GM19328 (cell line): ENCODE measurements around the gene FOXRED2.
"Not testable (repeated sequence)": the region's sequence is repeated elsewhere in the genome, so short reads cannot be mapped to it uniquely, and the experiment has no call there.

Experiments
- ATAC-seq: cut with Tn5 transposase; IDR thresholded peaks from one replicate; pipeline ENCODE4 v1.9.1; 2021; ENCODE audit warnings: mild to moderate bottlenecking, moderate library complexity; ENCODE audit not compliant: unreplicated experiment

The FOXRED2 gene

DNA sequence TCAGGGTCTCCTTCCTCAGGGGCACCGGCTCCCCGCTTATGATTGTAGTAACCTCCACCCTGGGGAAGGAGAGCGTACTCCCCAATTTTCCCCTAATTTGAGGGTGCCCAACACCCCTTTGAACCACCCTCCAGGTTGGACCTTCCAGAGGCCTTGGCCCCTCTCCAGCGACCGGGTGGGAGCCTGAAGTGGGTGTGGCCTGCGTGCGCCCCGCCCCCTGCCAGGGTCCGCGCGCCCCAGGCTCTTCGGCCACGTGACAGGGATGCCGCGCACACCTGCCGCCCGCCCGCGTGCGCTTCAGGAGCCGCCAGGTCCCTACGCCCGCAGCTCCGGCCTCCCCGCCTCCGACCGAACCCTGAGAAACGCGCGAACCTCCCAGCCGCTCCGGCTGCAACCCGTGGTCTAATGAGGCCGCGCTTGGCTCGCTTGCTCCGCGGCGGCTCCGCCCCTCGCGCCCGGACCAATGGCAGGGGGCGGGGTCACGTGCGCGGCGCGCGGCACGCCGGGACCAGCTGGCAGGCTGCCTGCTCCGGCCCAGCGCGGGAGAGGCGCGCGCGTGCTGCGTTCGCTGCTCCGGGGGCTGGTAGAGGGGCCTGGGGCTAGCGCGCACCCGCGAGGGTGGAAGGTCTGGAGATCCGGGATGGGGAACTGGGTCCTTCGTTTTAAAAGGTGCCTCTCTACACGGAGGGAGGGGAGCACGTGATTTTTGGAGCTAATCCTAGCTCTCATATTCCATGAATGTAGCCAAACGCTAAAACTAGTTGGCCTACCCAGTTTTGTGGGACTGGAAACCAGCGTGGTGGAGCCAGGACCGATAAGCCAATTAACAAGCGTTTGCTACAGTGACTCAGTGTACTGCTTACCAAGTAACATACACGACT is at the start of gene FOXRED2:
Gene FOXRED2, minus strand, starts transcription at position 404 of the 881 bp plus-strand sequence. CDS start 618 bp downstream, outside the sequence.
- ATAC-seq: peak; percentile 79

DNA sequence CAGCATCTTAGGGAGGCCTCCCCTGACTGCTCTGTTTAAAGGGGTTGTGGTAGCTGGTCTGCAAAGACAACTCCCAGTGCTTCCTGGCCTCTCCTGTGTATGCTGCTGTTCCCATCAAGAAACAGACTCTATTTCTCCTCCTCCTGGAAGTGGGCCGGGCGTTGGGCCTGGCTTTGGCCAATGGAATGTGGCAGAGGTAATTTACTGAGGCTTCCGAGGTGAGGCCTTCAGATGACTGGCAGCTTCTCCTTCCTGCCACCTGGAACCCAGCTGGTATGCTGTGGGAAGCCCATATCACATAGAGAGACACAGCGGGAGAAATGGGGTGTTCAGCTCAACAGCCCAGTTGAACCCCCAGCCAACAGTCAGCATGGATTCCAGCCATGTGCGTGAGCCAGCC is 47.3 kb upstream of the FOXRED2 start:
- ATAC-seq: no peak

DNA sequence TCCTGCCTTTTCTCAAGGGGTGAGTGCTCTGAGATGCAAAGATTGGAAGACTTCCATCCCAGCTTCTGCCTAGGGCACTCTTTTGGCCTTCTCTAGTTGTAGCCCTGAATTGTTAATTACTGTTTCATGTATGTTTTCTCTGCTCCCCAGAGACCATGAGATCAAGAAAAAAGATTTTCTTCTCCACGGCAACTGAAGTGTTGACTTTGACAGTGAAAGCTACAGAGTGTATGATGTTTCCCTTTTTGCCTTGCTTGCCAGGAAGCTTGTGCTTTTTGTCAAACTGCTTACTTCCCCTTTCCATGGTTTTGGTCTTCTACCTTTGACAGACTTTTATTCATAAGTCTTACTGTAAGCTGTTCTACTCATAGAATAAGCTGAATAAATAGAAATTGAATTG is 45.4 kb upstream of the FOXRED2 start:
- ATAC-seq: no peak

DNA sequence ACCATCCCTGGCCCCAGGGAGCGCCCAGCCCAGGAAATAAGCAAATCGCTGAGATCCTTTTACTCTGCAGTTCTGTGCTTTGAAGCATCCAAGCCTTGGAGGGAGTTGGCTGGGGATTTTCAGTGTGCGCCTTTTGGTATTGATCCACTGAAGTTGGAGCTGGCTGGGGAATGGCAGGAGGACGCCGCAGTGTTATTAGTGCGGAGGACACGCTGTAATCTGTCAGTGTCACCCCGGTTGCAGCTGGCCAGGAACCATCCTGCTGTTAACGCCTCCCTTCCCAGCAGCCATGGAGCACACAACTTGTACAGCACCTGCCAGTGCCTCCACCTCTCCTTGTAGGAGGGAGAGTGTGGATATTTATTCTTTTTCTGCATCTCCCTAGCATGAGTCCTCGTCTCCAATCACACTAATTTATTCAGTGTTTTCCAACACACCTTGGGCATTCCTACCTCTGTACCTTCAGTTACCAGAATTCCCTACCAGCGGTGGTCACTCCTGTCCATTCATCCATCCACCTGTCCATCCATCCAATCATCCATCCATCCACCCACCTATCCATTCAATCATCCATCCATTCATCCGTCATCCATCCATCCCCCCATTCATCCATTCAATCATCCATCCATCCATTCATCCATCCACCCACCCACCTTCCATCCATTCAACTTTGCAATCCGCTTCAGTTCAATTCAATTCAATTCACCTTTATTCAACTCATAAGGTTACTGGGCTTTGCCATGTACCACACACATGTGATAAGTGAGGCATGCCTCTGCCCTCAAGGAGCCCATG is 44.1 kb upstream of the FOXRED2 start:
- ATAC-seq: no peak

DNA sequence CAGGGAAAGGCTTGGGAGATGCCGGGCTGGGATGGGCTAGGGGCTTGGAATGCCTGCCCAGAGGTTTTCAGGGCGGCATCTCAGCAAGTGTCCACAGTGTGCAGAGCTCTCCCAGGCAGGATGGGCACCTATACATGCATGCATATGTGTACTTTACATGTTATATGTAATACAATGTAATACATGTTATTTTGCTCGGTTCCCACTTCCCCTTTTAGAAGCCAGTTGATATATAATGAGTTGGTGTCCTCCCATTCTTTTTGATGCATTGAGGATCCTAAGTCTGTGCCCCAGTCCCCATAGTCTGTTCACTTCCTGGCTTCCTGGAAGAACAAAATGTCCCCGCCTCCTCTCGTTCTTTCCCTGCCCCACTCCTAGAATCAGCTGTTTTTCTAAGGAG is 42.2 kb upstream of the FOXRED2 start:
- no peak for ATAC-seq

DNA sequence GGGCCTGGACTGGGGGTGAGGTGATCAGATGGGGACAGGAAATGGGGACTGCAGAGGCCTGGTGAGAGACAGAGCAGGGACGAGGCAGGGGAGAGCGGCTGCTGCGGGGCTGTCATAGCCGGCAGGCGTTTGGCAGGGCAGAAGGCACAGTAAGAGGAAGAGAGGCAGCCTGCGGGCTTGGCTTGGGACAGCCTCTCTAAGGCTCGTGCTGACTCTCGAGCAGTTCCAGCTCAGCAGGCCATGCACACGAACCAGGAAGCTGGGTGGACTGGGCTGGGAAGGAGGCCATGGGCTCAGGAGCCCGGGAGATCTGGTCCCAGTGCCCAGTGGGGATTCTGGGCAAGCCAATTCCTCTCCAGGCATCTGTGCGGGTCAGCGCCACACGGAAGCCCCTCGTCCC is 41.8 kb upstream of the FOXRED2 start:
- ATAC-seq: no peak

DNA sequence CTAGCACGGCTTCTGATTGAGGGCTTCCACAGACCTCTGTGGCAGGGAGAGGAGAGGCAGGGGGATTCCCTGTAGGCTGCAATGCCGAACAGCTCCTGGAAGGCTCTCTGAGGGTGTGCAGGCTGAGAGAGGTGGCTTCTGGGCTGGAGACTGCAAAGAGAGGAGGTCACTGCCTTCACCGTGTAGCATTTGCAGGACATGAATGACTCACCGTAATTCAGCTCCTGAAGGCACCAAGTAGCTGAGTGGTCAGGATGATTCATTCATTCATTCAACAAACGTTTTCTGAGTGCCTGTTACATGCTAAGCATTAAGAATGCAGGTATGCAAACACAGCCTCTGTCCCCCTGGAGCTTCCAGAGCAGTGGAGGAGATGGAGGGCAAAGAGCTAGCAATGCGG is 40.1 kb upstream of the FOXRED2 start:
- ATAC-seq: no peak

DNA sequence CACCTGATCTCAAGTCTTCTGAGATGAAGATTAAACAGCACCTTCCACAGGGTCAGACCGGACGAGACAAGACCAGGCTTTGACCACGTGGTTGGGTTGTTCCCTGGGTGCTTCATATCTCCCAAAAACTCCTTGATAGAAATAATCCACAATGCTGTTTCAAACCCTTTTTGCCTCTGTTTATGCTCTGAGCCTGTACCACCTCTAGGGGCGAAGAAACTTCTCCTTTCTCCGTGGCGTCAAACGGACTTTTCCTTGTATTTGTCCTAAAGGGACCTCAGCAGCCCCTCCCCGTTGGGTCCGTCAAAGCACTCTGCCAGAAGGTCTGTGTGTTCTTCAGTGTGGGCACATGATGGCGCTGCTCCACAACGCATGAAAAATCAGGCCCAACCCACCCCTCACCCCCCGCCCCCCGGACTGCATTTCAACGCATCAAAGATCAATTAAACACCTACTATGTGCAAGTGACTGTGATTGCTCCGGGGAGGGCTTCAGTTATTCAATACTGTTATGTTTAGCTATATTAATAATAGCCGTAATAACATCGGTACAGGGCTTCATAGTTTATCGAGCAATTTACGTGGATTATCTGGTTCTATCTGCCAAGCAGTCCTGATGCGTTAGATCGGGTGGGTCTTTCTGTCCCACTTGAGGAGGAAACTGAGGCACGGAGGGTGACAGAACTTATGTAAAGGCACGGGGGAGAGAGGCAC is 39.4 kb upstream of the FOXRED2 start:
- no peak for ATAC-seq

DNA sequence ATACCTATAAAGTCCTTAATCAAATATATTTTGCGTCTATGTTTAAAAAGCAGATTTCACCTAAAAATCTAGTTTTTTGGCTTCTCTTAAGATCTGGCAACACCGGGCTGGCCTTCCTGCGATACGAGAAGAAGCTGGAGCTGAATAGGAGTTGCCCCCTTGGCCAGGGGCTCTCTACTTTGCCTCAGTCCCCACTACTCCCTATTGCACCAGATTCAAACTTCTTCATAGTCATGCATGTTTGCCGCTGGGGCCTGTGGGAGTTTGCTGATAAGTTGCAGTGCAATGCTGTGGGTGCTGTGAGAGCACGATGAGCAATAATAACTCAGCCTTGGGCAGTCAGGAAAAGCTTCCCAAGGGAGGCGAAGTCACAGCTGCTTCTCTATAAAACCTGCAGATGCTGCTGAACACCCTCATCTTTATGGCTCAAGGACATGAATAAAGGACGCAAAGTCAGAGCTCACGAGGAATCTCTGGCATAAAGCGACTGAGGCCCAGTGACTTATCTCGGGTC is 37.3 kb upstream of the FOXRED2 start:
- no peak for ATAC-seq

DNA sequence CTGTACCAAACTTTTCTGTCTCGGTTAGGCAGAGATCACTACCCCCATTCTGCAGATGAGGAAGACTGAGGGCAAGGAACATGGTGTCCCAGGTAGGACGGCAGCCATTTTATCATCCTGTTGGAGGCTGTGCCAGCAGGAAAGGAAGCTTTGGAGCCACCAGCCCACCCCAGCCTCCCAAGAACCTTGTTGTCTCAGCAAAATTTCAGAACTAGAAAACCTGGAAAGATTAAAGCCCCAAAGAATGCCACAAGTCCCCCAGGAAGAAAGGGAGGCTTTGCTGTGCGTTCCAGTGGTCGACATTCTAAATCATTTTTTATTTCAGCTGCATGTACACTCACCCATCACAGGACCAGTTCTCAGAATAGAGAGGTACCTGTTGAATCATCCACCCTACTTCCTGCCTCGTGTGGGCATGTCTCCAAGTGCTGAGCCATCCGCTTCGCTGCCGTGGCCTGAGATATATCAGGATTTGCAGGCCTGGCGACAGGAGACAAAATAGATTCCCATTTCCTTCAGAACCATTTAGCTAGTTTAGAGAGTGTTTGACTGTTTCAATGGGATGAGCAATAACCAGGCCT is 35.1 kb upstream of the FOXRED2 start:
- ATAC-seq: no peak

DNA sequence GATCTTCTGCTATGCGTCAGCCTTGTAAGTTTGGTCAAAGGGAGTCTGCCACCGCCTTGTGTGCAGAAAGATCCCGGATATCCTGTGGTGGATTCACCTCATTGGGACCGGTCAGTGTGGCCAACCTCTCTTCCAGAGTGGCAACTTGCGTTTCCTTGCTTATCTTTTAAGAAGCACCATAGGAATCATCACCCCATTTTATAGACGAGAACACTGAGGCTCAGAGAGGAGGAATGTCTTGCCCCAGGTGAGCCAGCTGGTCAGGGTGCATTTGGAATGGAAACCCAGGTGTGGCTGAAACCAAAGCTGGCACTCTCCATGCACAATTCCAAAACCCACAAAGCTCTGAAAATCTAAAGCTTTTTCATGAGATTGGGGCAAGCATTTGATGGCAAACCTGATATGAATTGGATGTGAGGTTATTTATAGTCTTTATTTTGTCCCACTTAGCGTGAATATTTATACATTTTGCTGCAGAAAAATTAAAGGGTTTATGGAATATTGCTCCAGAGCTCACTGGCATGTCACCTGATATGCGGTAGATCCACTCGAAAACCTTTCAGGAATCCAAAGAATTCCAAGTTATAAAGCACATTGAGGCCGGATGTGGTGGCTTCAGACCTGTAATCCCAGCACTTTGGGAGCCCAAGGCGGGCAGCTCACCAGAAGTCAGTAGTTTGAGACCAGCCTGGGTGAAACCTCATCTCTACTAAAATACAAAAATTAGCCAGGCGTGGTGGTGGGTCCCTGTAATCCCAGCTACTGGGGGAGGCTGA is 34.2 kb upstream of the FOXRED2 start:
- ATAC-seq: no peak

DNA sequence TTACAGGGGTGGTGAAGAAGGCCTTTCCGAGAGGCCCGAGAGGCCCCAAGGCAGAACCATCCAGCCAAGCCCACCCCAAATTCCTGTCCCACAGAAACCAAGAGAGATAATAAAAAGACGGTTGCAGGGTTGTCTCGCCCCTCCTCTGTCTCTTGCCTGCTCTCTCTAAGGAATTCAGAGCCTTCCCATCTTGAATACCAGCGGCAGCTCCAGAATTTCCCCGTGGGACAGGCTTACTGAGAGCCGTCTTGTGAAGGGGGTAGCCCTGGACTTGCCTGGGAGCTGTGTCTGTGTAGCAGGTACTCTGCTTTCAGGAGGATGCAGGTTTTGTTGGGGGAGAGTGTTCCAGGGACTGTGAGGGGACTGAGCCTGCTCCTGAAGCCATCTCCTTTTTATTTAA is 31.7 kb upstream of the FOXRED2 start:
- no peak for ATAC-seq

DNA sequence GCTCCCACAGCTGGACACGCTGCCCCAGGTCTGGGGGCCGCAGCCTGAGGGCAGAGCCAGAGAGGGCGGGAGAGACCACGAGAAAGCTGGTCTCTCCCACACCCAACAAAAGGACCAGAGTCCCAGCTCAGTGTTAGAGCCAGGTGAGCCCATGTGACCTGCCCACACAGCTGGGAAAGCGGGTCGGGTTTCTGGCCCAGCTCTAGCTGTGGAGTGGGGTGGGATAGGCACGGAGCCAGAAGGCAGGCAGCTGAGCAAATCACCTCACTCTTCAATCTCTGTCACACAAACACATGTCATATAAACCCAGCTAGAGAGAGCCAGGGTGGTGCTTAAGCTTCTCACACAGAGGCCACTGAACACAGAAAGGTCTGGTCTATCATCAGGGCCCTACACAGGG is 29.9 kb upstream of the FOXRED2 start:
- ATAC-seq: no peak

DNA sequence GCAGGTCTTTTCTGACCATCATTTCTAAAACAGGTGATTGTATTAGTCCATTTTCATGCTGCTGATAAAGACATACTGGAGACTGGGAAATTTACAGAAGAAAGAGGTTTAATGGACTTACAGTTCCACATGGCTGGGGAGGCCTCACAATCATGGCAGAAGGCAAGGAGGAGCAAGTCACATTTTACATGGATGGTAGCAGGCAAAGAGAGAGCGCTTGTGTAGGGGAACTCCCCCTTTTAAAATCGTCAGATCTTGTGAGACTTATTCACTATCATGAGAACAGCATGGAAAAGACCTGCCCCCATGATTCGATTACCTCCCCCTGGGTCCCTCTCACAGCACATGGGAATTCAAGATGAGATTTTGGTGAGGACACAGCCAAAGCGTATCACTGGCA is 26.5 kb upstream of the FOXRED2 start:
- ATAC-seq: not testable (repeated sequence)

DNA sequence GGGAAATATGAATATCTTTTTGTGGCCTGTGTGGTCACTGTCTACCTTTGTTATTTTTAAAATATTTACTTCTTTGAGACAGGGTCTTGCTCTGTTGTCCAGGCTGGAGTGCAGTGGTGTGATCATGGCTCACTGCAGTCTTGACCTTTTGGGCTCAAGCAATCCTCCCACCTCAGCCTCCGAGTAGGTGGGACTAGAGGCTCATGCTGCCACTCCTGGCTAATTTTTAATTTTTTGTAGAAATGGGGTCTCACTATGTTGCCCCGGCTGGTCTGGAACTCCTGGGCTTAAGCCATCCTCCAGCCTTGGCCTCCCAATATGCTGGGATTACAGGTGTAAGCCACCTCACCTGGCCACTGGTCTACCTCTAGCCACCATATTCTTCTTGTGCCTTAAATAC is 25.6 kb upstream of the FOXRED2 start:
- no peak for ATAC-seq

DNA sequence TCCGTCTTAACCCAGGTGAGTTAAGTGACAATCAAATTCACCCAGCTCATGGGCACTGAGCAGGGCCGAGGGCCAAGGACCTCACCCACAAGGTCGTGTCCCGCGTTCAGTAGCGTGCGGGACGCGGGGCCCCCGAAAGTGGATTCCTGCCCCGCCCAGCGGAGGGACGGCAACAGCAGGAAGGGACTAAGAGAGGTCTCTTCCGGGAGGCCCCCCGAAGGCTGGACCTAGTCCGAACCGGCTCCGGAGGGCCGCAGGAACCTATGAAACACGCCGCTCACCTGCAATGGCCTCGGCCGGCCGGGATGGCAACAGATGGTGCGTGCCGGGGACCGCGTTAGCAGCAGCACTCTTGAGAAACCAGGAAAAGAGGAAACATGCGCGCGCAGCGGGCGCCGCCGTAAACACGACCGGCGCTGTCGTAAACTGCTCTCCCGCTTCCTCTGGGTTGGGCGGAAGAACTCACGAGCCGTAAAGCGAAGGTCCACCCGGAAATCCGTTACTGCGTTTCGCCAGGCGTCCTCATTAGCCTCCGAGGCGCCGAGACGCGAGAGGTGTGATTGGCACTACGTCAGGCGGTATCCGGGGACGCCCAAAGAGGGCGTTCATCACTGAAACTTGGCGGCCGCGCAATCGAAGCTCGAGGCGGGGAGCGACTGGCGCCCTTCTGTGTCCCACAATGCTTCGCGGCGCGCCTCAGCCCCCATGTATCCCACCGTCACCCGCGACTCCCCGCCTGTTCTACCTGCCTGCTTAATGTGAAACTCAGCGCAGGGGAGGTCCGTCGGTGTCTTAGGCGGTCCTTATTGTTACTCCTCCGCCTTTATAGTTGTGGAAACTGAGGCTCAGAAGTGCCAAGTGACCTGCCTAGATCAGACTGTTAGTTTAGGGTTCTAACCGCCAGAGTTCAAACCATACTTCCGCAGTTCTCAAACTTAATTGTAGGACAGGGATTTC is 22.2 kb upstream of the FOXRED2 start, which contains the start of gene EIF3D:
Gene EIF3D, minus strand, starts transcription at position 372 of the 957 bp plus-strand sequence. CDS start 3,045 bp downstream, outside the sequence.
- ATAC-seq: peak; percentile 93

DNA sequence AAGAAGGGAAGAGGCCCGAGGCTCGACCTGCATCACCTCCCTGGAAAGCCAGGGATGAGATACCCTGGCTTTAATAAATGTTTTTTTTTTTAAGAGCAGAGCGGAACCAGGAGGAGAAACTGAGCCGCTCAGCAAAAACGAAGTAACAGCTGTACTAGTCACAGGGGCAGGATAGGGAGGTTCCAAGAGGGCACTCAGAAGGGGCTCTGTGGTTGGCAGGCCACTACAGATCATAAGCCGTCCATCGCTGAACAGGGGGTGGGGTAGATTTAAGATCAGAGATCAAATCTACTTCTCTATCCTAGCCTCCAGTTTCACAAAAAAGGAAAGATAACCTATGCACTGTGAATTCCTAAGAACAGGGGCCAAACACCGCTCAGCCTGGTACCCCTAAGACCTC is 21.5 kb upstream of the FOXRED2 start:
- ATAC-seq: no peak

DNA sequence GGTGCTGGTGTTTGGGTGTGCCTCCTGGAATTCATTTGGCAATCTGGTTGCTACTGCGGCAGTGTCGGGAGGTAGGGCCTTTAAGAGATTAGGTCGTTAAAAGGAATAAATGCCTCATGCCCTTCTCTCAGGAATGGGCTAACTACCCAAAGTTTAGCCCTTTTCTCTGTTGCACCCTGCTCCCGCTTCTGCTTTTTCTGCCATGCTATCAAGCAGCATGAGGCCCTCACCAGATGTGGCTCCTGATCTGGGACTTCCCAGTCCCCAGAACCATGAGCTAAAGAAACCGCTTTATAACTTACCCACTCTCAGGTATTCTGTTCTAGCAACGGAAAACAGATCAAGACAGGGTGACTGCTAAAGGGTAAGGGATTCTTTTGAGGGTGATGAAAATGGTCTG is 15.8 kb upstream of the FOXRED2 start:
- no peak for ATAC-seq

DNA sequence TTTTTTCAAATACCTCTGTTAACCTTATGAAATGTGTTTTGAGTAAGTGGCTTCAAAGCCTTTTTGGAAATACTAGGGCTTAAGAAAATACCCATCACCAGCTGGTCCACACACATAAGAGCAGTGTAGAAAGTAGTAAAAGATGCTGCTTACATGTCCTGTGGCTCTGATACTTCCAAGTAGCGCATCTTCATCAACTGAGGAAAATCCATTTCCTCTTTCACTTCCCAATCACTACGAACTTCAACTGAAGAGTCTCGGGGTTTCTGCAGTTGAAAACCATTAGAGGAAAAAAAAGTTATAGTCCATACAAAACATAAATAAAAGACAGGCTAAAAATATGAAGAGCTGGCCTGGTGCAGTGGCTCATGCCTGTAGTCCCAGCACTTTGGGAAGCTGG is 13.6 kb upstream of the FOXRED2 start:
- ATAC-seq: no peak
